CD4-positive, alpha-beta T cell treated with Interleukin-17A for 1 hour (primary cell): ENCODE results near the gene SCN5A.

Experiments
- DNase-seq: peaks from one replicate; pipeline ENCODE4 v3.0.0-alpha.2; 2020

The SCN5A gene

DNA sequence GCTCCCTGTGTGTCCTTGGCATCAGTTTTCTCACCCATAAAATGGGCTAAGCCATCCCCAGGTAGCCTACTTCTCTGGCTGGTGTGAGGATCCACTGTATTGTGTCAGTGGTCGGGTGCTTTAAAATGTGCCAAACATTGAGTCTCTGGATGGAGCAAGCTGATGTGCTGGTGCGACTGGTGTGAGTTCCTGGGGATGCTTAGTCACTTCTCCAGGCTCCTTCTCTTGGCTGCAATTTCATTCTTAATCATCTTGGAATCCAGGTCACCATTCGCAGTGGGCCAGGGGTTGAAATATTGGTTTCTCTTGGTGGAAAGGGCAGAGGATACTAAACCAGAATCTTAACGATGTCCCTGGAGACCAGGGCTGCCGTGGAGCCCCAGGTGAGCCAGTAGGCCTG lies 29.3 kb downstream of the SCN5A start:
- DNase-seq, result no peak

DNA sequence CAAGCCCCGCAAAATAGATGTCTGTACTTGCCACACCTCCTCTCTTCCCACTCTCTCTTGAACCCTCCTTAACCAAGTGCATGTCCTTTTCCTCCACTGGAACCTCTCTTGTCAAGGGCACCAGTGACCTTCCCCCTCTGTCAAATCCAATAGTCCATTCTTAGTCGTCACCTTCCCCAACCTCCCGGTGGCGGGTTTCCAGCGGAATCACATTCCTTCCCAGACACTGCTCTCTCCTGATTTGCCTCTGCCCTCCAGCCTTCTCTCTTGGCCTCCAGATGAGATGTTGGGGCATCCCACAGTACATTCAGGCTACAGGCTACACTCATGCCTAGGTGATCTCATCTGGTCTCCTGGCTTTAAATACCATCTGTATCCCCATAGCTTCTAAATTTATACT lies 31.1 kb downstream of the SCN5A start:
- no peak for DNase-seq

GRCh38 chr3:38617586-38617985 lies 31.9 kb downstream of the SCN5A start:
- DNase-seq, result no peak

DNA sequence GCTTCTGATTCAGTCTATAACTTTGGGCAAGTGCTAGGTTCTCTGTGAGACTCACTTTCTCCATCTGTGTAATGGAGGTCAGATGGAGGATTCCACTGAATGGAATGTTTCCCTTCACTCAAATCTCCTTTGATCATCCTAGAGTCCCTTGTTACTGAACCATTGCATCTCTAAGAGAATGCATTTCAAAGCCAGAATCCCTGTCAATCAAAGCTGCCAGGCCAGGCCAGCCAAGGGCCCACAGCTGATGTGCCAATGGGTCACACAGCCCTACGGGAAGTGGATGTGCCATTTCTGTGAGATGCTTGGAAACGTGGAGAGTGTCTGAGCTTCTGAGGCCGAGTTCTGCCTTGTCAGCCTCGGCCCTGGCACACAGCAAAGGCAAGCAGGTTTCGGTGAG lies 32.4 kb downstream of the SCN5A start:
- no peak for DNase-seq

GRCh38 chr3:38616658-38617057 lies 32.8 kb downstream of the SCN5A start:
- no peak for DNase-seq

DNA sequence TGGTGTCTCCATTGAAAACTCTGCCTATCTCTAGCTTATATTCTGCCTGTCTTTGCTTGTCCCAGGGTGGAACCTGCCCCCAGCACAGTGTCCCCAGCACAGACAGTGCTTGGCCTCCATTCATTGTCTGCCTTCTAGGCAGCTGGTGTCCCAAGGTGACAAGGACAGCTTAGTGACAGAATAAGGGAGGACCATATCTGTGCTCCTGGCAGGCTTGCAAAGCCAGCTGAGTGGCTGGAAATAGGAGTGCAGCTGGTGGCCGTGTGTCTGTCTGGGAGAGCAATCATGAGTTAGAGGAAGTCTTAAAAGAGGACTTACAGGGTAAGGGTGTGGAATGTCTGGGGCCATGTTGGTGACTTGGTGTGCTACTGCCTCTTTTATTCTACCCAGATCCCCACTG lies 33.4 kb downstream of the SCN5A start:
- DNase-seq, result no peak

- no peak for DNase-seq
Measured at GRCh38 chr3:38614651-38615352, 34.7 kb downstream of the SCN5A start.

GRCh38 chr3:38614091-38614490 lies 35.4 kb downstream of the SCN5A start:
- no peak for DNase-seq

GRCh38 chr3:38613426-38613825 lies 36.1 kb downstream of the SCN5A start:
- no peak for DNase-seq

GRCh38 chr3:38611866-38612265 lies 37.6 kb downstream of the SCN5A start:
- no peak for DNase-seq

DNA sequence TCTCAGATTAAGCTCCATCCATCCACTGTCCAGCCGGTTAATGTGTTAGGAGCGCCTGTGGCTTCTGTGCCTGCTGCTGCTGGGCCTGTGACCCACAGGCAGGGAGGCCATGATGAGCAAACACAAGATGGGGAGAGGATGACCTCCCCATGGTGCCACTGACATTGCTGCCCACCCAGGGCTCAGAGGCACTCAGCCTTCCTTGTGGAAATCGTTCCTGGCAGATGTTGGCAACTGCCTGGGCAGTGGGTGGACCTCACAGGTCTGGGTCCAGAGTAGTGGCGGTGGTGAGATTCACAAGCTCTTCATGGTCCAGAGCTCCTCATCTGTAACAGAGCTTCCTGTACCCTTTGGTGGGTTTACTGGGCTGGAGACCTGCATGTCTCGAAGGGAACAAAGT lies 38.6 kb downstream of the SCN5A start:
- no peak for DNase-seq

DNA sequence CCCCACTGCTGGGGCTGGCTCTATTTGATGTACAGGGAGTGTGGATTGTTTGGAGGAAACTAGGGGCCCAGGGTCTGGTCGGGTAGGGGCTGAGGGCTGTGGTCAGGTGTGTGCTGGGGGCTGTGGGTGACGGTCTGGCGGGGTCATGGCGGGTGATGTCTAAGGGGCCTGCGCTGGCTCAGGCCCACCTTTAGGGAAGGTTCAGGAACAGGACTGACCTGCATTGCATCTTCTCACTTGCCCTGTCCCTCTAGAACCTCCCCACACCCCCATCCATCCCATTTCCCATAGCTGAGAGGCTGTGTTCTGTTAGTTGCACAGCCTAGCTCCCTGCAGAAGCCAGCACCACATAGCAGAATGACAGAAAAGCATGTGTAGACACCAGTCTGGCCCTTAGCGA lies 39.1 kb downstream of the SCN5A start:
- no peak for DNase-seq

GRCh38 chr3:38609386-38610111 lies 39.9 kb downstream of the SCN5A start:
- DNase-seq, result no peak

- DNase-seq, result no peak
Measured at GRCh38 chr3:38608961-38609360, 40.5 kb downstream of the SCN5A start.

- no peak for DNase-seq
Measured at GRCh38 chr3:38608086-38608775, 41.3 kb downstream of the SCN5A start.

GRCh38 chr3:38606561-38606960 lies 42.9 kb downstream of the SCN5A start:
- DNase-seq, result no peak

- DNase-seq, result no peak
Measured at GRCh38 chr3:38605981-38606380, 43.5 kb downstream of the SCN5A start.

- DNase-seq, result no peak
Measured at GRCh38 chr3:38604246-38604645, 45.2 kb downstream of the SCN5A start.

DNA sequence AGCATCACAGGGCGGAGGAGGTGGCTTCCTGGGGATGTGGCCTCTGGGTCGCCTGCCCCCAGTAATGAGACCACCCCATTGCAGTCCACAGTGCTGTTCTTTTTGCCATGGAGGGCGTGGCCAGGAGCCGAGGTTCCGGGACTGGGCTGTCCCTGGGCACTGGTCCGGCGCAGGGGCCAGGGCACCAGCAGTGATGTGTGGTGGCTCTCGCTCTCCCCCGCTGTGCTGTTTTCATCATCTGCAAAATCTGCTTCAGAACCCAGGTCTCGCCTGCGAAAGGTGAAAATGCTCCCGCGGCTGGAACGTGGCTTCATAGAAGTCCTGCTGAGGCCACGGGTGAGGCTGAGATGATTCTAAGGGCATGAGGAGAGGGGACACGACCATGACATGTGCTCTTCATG lies 45.8 kb downstream of the SCN5A start:
- DNase-seq, result no peak

- DNase-seq, result no peak
Measured at GRCh38 chr3:38602576-38603250, 46.8 kb downstream of the SCN5A start.

DNA sequence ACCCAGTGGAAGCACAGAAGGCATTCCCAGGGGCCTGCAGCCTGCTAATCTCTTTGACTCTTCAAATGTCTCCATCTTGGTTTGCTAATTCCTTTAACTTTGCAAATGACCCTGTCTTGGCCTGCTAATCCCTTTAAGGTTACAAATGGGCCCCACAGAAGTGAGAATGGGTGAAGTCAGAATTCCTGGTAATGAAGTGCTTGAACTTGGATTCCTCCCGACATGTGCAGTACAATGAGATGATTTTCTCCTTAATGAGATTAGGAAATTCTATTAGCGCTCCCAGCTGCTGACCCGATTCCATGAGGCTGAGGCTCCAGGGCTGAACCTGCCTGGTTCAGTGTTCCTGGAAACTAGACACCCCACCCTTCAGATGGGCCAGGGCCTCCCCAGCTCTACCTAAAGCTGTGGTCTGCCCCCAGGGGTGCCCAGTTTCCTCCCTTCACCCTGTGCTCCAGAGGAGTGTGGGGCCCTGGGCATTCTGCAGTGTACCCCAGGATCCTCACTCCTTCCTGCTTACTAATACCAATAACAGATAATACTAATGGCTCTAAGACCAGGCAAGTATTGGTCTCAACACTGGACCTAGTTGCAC lies 47.4 kb downstream of the SCN5A start:
- DNase-seq, result no peak

DNA sequence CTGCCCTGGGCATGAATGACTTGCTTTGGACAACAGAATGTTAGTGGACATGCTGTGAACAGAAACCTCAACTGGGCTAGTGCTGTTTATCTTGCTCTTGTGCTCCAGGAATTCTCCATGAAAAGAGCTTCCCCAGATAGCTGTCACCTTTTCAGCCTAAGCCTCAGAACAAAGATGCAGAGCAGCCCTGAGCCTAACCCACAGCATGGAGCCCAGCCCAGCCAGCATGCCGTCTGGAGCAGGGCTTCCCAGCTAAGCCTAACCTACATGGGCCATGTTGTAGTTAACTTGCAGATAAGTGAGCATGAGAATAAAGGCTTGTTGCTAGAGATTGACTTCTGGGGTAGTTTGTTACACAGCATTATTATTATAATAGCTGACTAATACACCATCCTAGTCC lies 48.9 kb downstream of the SCN5A start:
- no peak for DNase-seq

DNA sequence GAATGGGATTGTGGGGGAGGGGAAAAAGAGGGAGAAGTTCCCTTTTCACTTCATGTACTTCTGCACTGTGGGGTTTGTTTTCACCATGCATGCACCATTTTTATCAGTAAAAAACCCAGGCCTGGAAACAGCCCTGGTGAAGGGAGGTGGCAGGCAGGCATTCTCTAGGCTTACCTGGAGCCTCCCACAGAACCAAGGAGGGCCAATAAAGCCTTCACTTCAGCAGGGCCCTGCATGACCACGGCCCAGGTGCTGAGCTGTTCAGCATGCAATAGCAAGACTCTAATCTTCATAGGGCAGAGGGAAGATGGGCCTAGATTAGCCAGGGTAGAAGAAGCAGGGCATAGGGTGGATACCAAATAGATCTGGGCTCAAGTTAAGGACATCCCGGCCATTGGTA lies 49.6 kb downstream of the SCN5A start:
- DNase-seq, result no peak
